GM12865 (cell line): ENCODE measurements around the gene MBOAT2.
A peak's percentile ranks its signal among the peaks of the same experiment; 100 is the strongest.

Experiments
- DNase-seq: peaks from one replicate; pipeline ENCODE4 v3.0.0; 2010; ENCODE audit warnings: low read depth
- H3K4me3 ChIP-seq: 2 replicates; pipeline ENCODE4 v1.5.1; 2011; ENCODE audit warnings: mild to moderate bottlenecking, low read depth, low read length, control low read depth
- CTCF ChIP-seq: IDR thresholded peaks from 2 replicates; pipeline ENCODE4 v1.5.1; 2011; ENCODE audit warnings: low read length, control low read depth, low read depth, inconsistent platforms; ENCODE audit not compliant: insufficient read depth; ENCODE audit errors: missing control alignments

MBOAT2 gene

DNA sequence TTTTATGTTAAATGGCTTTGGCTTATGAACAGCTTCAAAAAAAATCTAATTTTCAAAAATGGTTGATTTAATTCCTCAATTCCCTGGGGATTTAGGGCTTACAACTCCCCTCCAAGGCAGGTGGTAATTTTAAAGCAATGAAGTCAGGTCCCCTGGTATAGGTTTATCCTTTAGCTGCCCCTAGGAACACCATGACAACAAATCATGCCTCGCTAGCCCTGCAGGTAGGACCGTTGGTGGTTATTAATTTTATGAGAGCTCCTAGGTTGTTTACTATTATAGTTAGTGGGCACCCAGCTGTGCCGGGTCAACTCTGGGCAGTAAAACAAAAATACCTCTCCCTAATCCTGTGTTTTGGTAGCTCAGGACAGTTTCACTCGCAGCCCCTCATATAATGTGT is 26.2 kb upstream of the MBOAT2 start:
- no peak overlapping the region for H3K4me3 ChIP-seq
- no peak for TF ChIP-seq CTCF
- DNase-seq = no peak

DNA sequence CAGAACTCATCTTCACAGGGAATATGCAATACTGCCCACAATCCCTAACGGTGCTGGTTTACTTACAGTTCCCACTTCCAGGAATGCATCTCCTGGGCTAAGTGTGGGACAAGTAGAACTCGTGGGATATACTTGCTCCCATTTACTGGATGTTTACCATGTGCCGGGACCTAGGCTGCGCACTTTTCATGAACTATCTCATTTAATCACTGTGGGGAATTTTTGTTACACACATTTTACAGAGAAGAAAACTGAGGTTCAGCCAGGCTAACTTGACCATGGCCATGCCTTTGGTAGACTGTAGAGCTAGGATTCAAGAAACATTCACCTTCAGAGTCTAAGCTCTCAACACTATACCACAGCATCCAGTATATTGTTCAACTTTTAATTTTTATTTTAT is 24.4 kb upstream of the MBOAT2 start:
- no peak for TF ChIP-seq CTCF
- H3K4me3 ChIP-seq = no peak overlapping the region
- DNase-seq = no peak

DNA sequence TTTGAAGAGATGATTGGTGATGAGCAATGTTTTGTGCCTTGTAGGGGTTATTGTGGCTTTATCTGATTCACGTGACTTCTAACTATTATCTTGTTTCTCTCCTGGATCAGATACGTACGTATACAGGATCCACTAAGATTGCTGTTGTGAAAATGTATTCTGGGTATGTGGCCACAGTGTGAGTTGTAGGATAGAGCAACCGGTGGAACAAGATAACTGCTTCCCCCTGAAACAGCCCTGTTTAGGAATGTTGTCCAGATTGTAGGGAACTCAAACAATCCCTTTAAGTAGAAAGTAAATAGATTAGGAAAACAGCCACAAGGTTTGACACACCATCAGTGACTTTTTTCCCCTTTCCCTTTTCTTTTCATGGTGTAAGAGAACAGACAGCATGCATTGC is 22.3 kb upstream of the MBOAT2 start:
- no peak for TF ChIP-seq CTCF
- H3K4me3 ChIP-seq = no peak overlapping the region
- no peak for DNase-seq

DNA sequence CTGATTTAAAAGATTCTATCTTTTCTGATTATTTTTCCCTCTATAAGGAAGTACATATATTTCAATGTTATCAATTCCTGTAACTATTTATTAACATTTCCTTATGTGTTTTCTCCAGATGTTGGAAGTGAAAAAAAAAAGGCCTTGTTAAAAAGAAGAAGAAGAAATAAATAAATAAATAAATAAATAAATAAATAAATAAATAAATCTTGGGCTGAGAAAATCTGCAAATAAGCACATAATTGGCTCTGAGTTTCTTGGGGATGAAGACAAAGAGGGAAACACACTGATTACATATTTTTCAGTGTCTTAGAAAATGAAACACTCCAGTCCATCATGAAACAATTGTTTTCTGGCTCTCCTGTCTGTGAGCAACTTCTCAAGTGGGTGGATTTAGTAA is 21.1 kb upstream of the MBOAT2 start:
- H3K4me3 ChIP-seq = no peak overlapping the region
- TF ChIP-seq CTCF = no peak
- no peak for DNase-seq

DNA sequence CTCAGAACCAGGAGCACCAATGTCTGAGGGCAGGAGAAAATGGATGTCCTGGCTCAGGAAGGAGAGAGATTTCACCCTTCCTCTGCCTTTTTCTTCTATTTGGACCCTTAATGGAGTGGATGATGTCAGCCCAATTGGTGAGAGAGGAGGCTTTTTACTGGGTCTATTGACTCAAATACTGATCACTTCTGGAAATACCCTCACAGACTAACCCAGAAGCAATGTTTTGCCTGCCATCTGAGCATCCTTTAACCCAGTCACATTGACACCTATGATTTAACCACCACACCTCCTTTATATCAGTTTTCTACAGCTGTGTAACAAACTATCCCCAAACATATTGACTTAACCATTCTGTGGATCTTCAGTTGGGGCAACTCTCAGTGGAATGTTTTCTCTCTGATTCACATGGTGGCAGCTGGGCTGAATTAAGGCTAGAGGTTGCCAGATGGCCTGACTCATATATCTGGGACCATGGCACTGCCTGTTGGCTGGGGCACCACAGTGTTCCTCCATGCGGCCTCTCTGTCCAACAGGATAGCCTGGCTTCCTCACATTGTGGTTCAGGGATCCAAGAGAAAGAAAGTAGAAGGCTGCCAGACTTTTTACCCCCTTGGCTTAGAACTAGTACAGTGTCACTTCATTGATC is 18.2 kb upstream of the MBOAT2 start:
- H3K4me3 ChIP-seq = no peak overlapping the region
- peak; percentile 8 for DNase-seq
- no peak for TF ChIP-seq CTCF

GRCh38 chr2:9020267-9020666 is 16.8 kb upstream of the MBOAT2 start:
- TF ChIP-seq CTCF = no peak
- no peak for DNase-seq
- H3K4me3 ChIP-seq = no peak overlapping the region

DNA sequence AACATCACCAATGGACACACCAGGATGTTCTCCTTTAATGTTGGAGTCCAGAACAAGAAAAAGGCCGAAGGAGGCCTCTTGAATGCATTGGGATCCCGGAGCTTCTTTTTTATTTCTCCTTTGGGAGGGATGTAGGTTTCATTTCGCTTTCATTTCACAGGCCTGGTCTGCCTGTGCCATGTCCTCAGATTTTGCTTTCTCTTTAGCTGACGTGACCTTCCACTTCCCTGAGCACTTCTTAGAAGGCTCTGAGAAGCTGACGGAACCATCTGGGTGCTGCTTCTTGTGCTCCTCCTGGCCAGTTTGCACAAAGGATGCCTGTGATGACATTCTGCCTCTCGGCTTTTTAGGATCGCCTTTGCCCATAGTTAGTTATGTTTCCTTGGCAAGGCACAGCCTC is 15.1 kb upstream of the MBOAT2 start:
- TF ChIP-seq CTCF = no peak
- peak overlapping the region; percentile 36; the same call in 1 of the 2 replicates for H3K4me3 ChIP-seq
- DNase-seq = peak; percentile 39
